Astrocyte (in vitro differentiated cells and primary cell): ENCODE results near the gene TDRKH. TPM values are rescaled to one million over a fixed set of nuclear protein-coding genes. Genes with fewer than 3 reads are reported as not detected.
A peak's percentile ranks its signal among the peaks of the same experiment; 100 is the strongest.
"Not testable (repeated sequence)": the region's sequence is repeated elsewhere in the genome, so short reads cannot be mapped to it uniquely, and the experiment has no call there.

Source experiments
- DNase-seq: peaks from one replicate; pipeline ENCODE4 v3.0.0-alpha.2; 2010; ENCODE audit warnings: low read depth
- FAIRE-seq: peaks from 2 replicates; lab custom pipeline; 2011; peaks lifted over from hg19 to GRCh38; lab: Jason Lieb, UNC
- H2AFZ ChIP-seq: 2 replicates; pipeline ENCODE4 v1.6.0; 2012; ENCODE audit warnings: low read depth, low read length, inconsistent platforms
- H3K27ac ChIP-seq: 2 replicates; pipeline ENCODE4 v1.5.1; 2011; ENCODE audit warnings: low read depth, low read length, inconsistent platforms
- H3K27me3 ChIP-seq: 2 replicates; pipeline ENCODE4 v1.6.0; 2011; ENCODE audit warnings: low read length, inconsistent platforms; ENCODE audit not compliant: insufficient read depth
- H3K36me3 ChIP-seq: 2 replicates; pipeline ENCODE4 v1.5.1; 2011; ENCODE audit warnings: low read length, inconsistent platforms; ENCODE audit not compliant: insufficient read depth
- H3K4me1 ChIP-seq: 2 replicates; pipeline ENCODE4 v1.5.1; 2011; ENCODE audit warnings: low read length, inconsistent platforms; ENCODE audit not compliant: insufficient read depth
- H3K4me2 ChIP-seq: 2 replicates; pipeline ENCODE4 v1.6.0; 2012; ENCODE audit warnings: low read length, inconsistent platforms
- H3K4me3 ChIP-seq: 2 replicates; pipeline ENCODE4 v1.5.1; 2011; ENCODE audit warnings: low read depth, mild to moderate bottlenecking, low read length, inconsistent platforms; ENCODE audit not compliant: insufficient read depth
- H3K79me2 ChIP-seq: 2 replicates; pipeline ENCODE4 v1.6.0; 2012; ENCODE audit warnings: mild to moderate bottlenecking, low read length, inconsistent platforms; ENCODE audit not compliant: insufficient read depth
- H3K9ac ChIP-seq: 2 replicates; pipeline ENCODE4 v1.6.0; 2012; ENCODE audit warnings: mild to moderate bottlenecking, low read length, inconsistent platforms
- H3K9me3 ChIP-seq: 2 replicates; pipeline ENCODE4 v1.5.1; 2012; ENCODE audit warnings: low read depth, mild to moderate bottlenecking, low read length, inconsistent platforms; ENCODE audit not compliant: insufficient read depth
- H4K20me1 ChIP-seq: 2 replicates; pipeline ENCODE4 v1.6.0; 2012; ENCODE audit warnings: low read length, inconsistent platforms; ENCODE audit not compliant: insufficient read depth
- H3K27ac Mint-ChIP-seq: one replicate; pipeline ENCODE4 v1.8.0; 2021; ENCODE audit warnings: mild to moderate bottlenecking, mixed read lengths; ENCODE audit not compliant: unreplicated experiment
- H3K27me3 Mint-ChIP-seq: one replicate; pipeline ENCODE4 v1.8.0; 2021; ENCODE audit warnings: low read depth, mixed read lengths; ENCODE audit not compliant: unreplicated experiment
- H3K36me3 Mint-ChIP-seq: one replicate; pipeline ENCODE4 v1.8.0; 2021; ENCODE audit warnings: low read depth, mixed read lengths; ENCODE audit not compliant: unreplicated experiment
- H3K4me1 Mint-ChIP-seq: one replicate; pipeline ENCODE4 v1.8.0; 2021; ENCODE audit warnings: low read depth, mixed read lengths; ENCODE audit not compliant: unreplicated experiment
- H3K4me3 Mint-ChIP-seq: one replicate; pipeline ENCODE4 v1.8.0; 2021; ENCODE audit warnings: mild to moderate bottlenecking, moderate library complexity, mixed read lengths; ENCODE audit not compliant: unreplicated experiment
- H3K9me3 Mint-ChIP-seq: one replicate; pipeline ENCODE4 v1.8.0; 2021; ENCODE audit warnings: mild to moderate bottlenecking, mixed read lengths; ENCODE audit not compliant: unreplicated experiment
- EZH2 ChIP-seq: IDR thresholded peaks from 2 replicates; pipeline ENCODE4 v1.6.1; 2012; ENCODE audit warnings: mild to moderate bottlenecking, low read length, inconsistent platforms; ENCODE audit not compliant: insufficient read depth
- total RNA-seq: library from RNA; stranded (reverse); gene quantifications from 2 replicates; pipeline ENCODE4 v1.2.1, GENCODE V29; 2021
- TF ChIP-seq, protein P1 (sequence below): IDR thresholded peaks from 2 replicates; pipeline ENCODE4 v1.5.1; 2011; ENCODE audit warnings: low read depth, mild to moderate bottlenecking, inconsistent platforms, low read length, moderate library complexity; ENCODE audit not compliant: insufficient read depth

TDRKH gene
- total RNA-seq, 1 donor from 2014 or later, result 7.5 TPM

DNA sequence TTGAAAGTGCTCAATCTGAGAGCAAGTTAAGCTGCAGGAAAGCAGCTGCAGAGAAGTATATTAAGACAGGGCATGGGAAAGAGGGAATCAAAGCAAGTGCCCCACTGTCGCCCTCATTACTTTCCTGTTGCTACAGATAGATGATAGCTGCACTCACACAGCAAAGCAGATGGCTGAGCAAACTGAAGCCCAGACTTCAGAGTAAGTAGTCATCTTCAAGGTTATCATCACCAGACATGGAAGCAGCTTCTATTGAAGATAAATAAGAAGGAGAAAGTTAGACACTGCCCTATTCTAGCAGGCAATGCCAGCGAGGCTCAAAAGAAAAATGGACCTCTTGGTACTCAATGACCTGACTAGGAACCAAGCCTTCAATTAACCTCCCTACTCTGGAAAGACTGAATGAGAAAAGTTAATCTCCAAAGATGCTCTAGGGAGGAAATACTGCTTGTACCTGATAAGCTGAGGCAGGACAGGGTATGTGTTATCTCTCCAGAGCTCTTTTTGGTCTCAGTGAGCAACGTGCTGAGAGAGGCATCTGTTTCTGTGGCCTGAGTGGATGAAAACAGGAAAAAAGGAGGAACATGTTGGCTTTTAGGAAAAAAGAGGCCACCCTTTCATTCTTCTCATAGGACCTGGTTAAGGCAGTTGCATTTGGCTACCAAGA, 15.9 kb downstream of the TDRKH start:
- Histone ChIP-seq H3K9ac (no peak overlapping the region), H2AFZ (peak overlapping the region; percentile 7), H3K27me3 (no peaks in the 10 kb centered on the region), H3K36me3 (no peaks in the 10 kb centered on the region), H4K20me1 (no peaks in the 10 kb centered on the region), H3K27ac (no peak overlapping the region), H3K4me2 (no peak overlapping the region), H3K9me3 (no peaks in the 10 kb centered on the region), H3K4me1 (no peaks in the 10 kb centered on the region), H3K4me3 (no peak overlapping the region), H3K79me2 (no peaks in the 10 kb centered on the region)
- no peak overlapping the region for H3K4me3 Mint-ChIP-seq
- H3K27ac Mint-ChIP-seq, result no peak overlapping the region
- no peaks in the 10 kb centered on the region for H3K27me3 Mint-ChIP-seq
- DNase-seq (no peak), FAIRE-seq (no peak)
- peaks cover 3% of the 10 kb centered on the region for H3K9me3 Mint-ChIP-seq
- no peak for TF ChIP-seq EZH2
- H3K36me3 Mint-ChIP-seq, result peaks cover 20% of the 10 kb centered on the region
- peaks cover 2% of the 10 kb centered on the region for H3K4me1 Mint-ChIP-seq

DNA sequence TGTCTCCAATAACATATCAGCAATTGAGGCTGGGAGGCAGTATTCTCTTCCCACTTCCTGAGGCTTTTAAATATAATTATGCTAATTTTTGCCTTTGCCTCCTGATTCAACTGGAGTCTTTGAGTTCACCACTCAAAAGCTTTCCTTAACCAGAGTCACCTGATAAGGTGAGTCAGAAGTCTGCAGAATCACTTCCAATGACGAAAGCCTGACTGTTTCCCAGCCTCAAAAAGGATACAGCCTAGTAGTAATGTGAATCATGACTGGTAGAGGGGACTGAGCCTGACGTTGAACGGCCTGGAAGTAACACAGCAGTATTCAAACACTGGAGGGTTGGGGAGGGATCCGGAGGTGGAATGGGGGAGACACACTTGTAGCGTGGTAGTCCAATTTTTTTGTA, 16.6 kb downstream of the TDRKH start:
- peak overlapping the region; percentile 56 for H3K27ac Mint-ChIP-seq
- no peaks in the 10 kb centered on the region for H3K27me3 Mint-ChIP-seq
- no peak overlapping the region for H3K27ac ChIP-seq

DNA sequence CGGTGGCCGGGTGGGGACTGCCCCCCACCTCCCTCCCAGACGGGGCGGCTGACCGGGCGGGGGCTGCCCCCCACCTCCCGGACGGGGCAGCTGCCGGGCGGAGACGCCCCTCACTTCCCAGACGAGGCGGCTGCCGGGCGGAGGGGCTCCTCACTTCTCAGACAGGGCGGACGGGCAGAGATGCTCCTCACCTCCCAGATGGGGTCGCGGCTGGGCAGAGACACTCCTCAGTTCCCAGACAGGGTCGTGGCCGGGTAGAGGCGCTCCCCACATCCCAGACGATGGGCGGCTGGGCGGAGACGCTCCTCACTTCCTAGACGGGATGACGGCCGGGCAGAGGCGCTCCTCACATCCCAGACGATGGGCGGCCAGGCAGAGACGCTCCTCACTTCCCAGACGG, 21.0 kb downstream of the TDRKH start:
- H3K36me3 Mint-ChIP-seq, H3K4me1 ChIP-seq, H3K79me2 ChIP-seq, H3K4me1 Mint-ChIP-seq, H3K27ac ChIP-seq, DNase-seq, H3K9ac ChIP-seq, H3K4me2 ChIP-seq, H3K27me3 ChIP-seq, H3K9me3 Mint-ChIP-seq, H3K36me3 ChIP-seq, H2AFZ ChIP-seq, H3K9me3 ChIP-seq, H3K4me3 Mint-ChIP-seq, H4K20me1 ChIP-seq, H3K27ac Mint-ChIP-seq, FAIRE-seq, H3K27me3 Mint-ChIP-seq, H3K4me3 ChIP-seq: not testable (repeated sequence)

More for the DNA sequence above, 16.6 kb downstream of the TDRKH start:
- Histone ChIP-seq H4K20me1 (no peaks in the 10 kb centered on the region), H3K4me1 (no peaks in the 10 kb centered on the region), H3K36me3 (no peaks in the 10 kb centered on the region), H3K27me3 (no peaks in the 10 kb centered on the region), H3K4me2 (no peak overlapping the region), H3K9ac (no peak overlapping the region), H3K4me3 (no peak overlapping the region), H3K9me3 (no peaks in the 10 kb centered on the region), H3K79me2 (no peaks in the 10 kb centered on the region), H2AFZ (peak overlapping the region; percentile 7)
- peak; percentile 79 for DNase-seq
- Mint-ChIP-seq H3K4me1 (peaks cover 2% of the 10 kb centered on the region), H3K9me3 (peaks cover 3% of the 10 kb centered on the region), H3K4me3 (no peak overlapping the region), H3K36me3 (peaks cover 16% of the 10 kb centered on the region)
- no peak for FAIRE-seq
- TF ChIP-seq EZH2, result no peak
- TF ChIP-seq, protein P1, sequence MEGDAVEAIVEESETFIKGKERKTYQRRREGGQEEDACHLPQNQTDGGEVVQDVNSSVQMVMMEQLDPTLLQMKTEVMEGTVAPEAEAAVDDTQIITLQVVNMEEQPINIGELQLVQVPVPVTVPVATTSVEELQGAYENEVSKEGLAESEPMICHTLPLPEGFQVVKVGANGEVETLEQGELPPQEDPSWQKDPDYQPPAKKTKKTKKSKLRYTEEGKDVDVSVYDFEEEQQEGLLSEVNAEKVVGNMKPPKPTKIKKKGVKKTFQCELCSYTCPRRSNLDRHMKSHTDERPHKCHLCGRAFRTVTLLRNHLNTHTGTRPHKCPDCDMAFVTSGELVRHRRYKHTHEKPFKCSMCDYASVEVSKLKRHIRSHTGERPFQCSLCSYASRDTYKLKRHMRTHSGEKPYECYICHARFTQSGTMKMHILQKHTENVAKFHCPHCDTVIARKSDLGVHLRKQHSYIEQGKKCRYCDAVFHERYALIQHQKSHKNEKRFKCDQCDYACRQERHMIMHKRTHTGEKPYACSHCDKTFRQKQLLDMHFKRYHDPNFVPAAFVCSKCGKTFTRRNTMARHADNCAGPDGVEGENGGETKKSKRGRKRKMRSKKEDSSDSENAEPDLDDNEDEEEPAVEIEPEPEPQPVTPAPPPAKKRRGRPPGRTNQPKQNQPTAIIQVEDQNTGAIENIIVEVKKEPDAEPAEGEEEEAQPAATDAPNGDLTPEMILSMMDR, result no peak

DNA sequence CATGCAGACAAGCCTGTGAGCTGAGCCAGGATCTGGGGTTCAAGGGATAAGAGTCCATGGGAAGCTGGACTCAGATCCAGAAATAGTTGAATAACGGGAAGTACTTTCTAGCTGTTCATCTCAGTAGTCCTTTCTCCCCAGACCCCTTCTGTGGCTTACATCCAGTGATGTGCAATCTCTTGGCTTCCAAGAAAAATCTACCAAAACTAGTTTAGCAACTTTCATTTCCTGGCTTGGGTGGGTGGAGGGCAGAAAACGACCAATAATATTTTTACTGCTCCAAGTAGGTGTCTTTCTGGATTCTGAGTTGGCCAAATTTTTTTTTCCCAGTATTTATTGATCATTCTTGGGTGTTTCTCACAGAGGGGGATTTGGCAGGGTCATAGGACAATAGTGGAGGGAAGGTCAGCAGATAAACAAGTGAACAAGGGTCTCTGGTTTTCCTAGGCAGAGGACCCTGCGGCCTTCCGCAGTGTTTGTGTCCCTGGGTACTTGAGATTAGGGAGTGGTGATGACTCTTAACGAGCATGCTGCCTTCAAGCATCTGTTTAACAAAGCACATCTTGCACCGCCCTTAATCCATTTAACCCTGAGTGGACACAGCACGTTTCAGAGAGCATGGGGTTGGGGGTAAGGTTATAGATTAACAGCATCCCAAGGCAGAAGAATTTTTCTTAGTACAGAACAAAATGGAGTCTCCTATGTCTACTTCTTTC, 21.8 kb downstream of the TDRKH start:
- H3K27ac Mint-ChIP-seq, H3K9me3 Mint-ChIP-seq, H3K9ac ChIP-seq, H3K27me3 Mint-ChIP-seq, H3K4me2 ChIP-seq, H3K4me1 Mint-ChIP-seq, DNase-seq, H3K9me3 ChIP-seq, H3K27me3 ChIP-seq, H3K4me1 ChIP-seq, H3K36me3 Mint-ChIP-seq, H3K4me3 ChIP-seq, H3K79me2 ChIP-seq, H3K36me3 ChIP-seq, H3K4me3 Mint-ChIP-seq, FAIRE-seq, H4K20me1 ChIP-seq, H3K27ac ChIP-seq, H2AFZ ChIP-seq: not testable (repeated sequence)
